A673 (cell line): Measurements from ENCODE around the gene PSENEN.

ENCODE experiments used
- CTCF ChIP-seq: fragments of 300-800, 200-600 bp; sonication (generic); conservative IDR thresholded peaks from 2 replicates; pipeline ENCODE4 v1.5.1; 2017; ENCODE audit warnings: low read depth, mild to moderate bottlenecking, antibody characterized with exemption, low read length, moderate library complexity, mixed read lengths
- EZH2 ChIP-seq: fragments of 200-600 bp; sonication (generic); IDR thresholded peaks from 2 replicates; pipeline ENCODE4 v1.6.1; 2017; ENCODE audit warnings: borderline replicate concordance, low read depth, mild to moderate bottlenecking, mixed read lengths, antibody characterized with exemption, low read length; ENCODE audit not compliant: poor library complexity, severe bottlenecking

- TF ChIP-seq CTCF (no peak), EZH2 (no peak)
These were observed 45.7 kb downstream of the PSENEN start for GRCh38 chr19:35790981-35791813.
